Thoracic aorta (tissue), 2 donors: ENCODE results near the gene CHAF1B. TPM values are rescaled to one million over a fixed set of nuclear protein-coding genes. Genes with fewer than 3 reads are reported as not detected.
A peak's percentile ranks its signal among the peaks of the same experiment; 100 is the strongest.

ENCODE experiments used
- ATAC-seq: fragments of 150-250 bp; one replicate; pipeline ENCODE4 v1.8.0; 2017; ENCODE audit warnings: low read depth; ENCODE audit not compliant: insufficient number of reproducible peaks, low FRiP score
- DNase-seq: peaks from one replicate; pipeline ENCODE4 v3.0.0-alpha.2; 2020; ENCODE audit warnings: low spot score
- H3K27ac ChIP-seq, 2 donors: fragments of 200-600 bp; sonication (generic); 1 replicate in 1 of 2; 2 replicates in 1 of 2; pipeline ENCODE4 v1.5.1; 2016; ENCODE audit warnings: mild to moderate bottlenecking in 2 of 2, moderate library complexity in 2 of 2
- H3K27me3 ChIP-seq: fragments of 200-600 bp; sonication (generic); replicated peaks from 2 replicates; pipeline ENCODE4 v1.6.0; 2016; ENCODE audit warnings: mild to moderate bottlenecking; ENCODE audit not compliant: insufficient read depth
- H3K36me3 ChIP-seq: fragments of 200-600 bp; sonication (generic); one replicate; pipeline ENCODE4 v1.5.1; 2016
- H3K4me1 ChIP-seq, 2 donors: fragments of 200-600 bp; sonication (generic); 1 replicate in 1 of 2; 2 replicates in 1 of 2; pipeline versions ENCODE4 v1.5.1 to v1.6.0; 2016; ENCODE audit warnings: low read depth in 2 of 2, mild to moderate bottlenecking in 1 of 2; ENCODE audit not compliant: control insufficient read depth in 1 of 2
- H3K4me3 ChIP-seq: fragments of 200-600 bp; sonication (generic); 2 replicates; pipeline ENCODE4 v1.5.1; 2016; ENCODE audit warnings: mild to moderate bottlenecking
- H3K9me3 ChIP-seq: fragments of 200-600 bp; sonication (generic); 2 replicates; pipeline ENCODE4 v1.5.1; 2016
- CTCF ChIP-seq: fragments of 200-600 bp; sonication (generic); IDR thresholded peaks from one replicate; pipeline ENCODE4 v1.5.1; 2019; ENCODE audit warnings: antibody characterized with exemption
- total RNA-seq, 2 donors: library from RNA; depleted of rRNA; stranded (reverse); fragments of >200 nt; gene quantifications; one replicate each; pipeline versions ENCODE4 v1.1.0 to v1.2.3, GENCODE V29; 2016

CHAF1B gene
- total RNA-seq, 2 donors from 2014 or later, result 0.35 to 1.2 TPM

GRCh38 chr21:36347278-36347961 is 37.8 kb upstream of the CHAF1B start:
- DNase-seq (no peak), ATAC-seq (no peak)
- H3K27ac ChIP-seq, result no peak overlapping the region
- H3K4me1 ChIP-seq, result peaks cover 0 to 7% of the 10 kb centered on the region in 2 donors
- peaks cover 26% of the 10 kb centered on the region for H3K36me3 ChIP-seq
- no peaks in the 10 kb centered on the region for H3K27me3 ChIP-seq
- no peaks in the 10 kb centered on the region for H3K9me3 ChIP-seq
- no peak for TF ChIP-seq CTCF
- no peak overlapping the region for H3K4me3 ChIP-seq

- H3K36me3 ChIP-seq, result peaks cover 22% of the 10 kb centered on the region
Measured at GRCh38 chr21:36347962-36348328, 37.2 kb upstream of the CHAF1B start.

GRCh38 chr21:36349315-36349714 is 35.9 kb upstream of the CHAF1B start:
- H3K4me3 ChIP-seq, result no peak overlapping the region
- no peak for TF ChIP-seq CTCF
- DNase-seq (no peak), ATAC-seq (no peak)
- no peak overlapping the region for H3K27ac ChIP-seq
- peaks cover 21% of the 10 kb centered on the region for H3K36me3 ChIP-seq
- no peaks in the 10 kb centered on the region for H3K27me3 ChIP-seq
- H3K9me3 ChIP-seq, result no peaks in the 10 kb centered on the region
- peaks cover 0 to 7% of the 10 kb centered on the region in 2 donors for H3K4me1 ChIP-seq

More at GRCh38 chr21:36347962-36348328, 37.2 kb upstream of the CHAF1B start:
- Histone ChIP-seq H3K4me1 (peaks cover 0 to 7% of the 10 kb centered on the region in 2 donors), H3K27me3 (no peaks in the 10 kb centered on the region), H3K4me3 (no peak overlapping the region), H3K9me3 (no peaks in the 10 kb centered on the region), H3K27ac (no peak overlapping the region)
- no peak for TF ChIP-seq CTCF
- ATAC-seq, result no peak
- DNase-seq, result no peak

- Histone ChIP-seq H3K9me3 (no peaks in the 10 kb centered on the region), H3K4me3 (no peak overlapping the region), H3K27ac (peak overlapping the region in 1 of 2 donors; percentile 36), H3K36me3 (peaks cover 13% of the 10 kb centered on the region), H3K27me3 (no peaks in the 10 kb centered on the region), H3K4me1 (peaks cover 0 to 7% of the 10 kb centered on the region in 2 donors)
- no peak for ATAC-seq
- no peak for TF ChIP-seq CTCF
- DNase-seq, result no peak
Measured at GRCh38 chr21:36350282-36350910, 34.8 kb upstream of the CHAF1B start.

- Histone ChIP-seq H3K9me3 (no peaks in the 10 kb centered on the region), H3K4me1 (peaks cover 0 to 5% of the 10 kb centered on the region in 2 donors), H3K4me3 (no peak overlapping the region), H3K27me3 (no peaks in the 10 kb centered on the region), H3K36me3 (peaks cover 22% of the 10 kb centered on the region), H3K27ac (no peak overlapping the region)
- ATAC-seq (no peak), DNase-seq (no peak)
- no peak for TF ChIP-seq CTCF
Measured at GRCh38 chr21:36354918-36355680, 30.1 kb upstream of the CHAF1B start.
